HG03175 (cell line): ENCODE measurements around the gene ZNF778.
"Not testable (repeated sequence)": the region's sequence is repeated elsewhere in the genome, so short reads cannot be mapped to it uniquely, and the experiment has no call there.

Experiments
- ATAC-seq: cut with Tn5 transposase; IDR thresholded peaks from one replicate; pipeline ENCODE4 v1.9.1; 2021; ENCODE audit warnings: mild to moderate bottlenecking, moderate library complexity; ENCODE audit not compliant: unreplicated experiment

Gene ZNF778

GRCh38 chr16:89179656-89180315, 37.7 kb upstream of the ZNF778 start:
- no peak for ATAC-seq

GRCh38 chr16:89183463-89183862, 34.0 kb upstream of the ZNF778 start:
- ATAC-seq: no peak

GRCh38 chr16:89183975-89184676, 33.4 kb upstream of the ZNF778 start:
- no peak for ATAC-seq

GRCh38 chr16:89184677-89184932, 32.9 kb upstream of the ZNF778 start:
- ATAC-seq: no peak

- ATAC-seq: no peak
Observed at GRCh38 chr16:89184933-89185794, 32.3 kb upstream of the ZNF778 start.

- not testable (repeated sequence) for ATAC-seq
Observed at GRCh38 chr16:89185887-89186592, 31.5 kb upstream of the ZNF778 start.

- ATAC-seq: not testable (repeated sequence)
Observed at GRCh38 chr16:89186593-89187031, 30.9 kb upstream of the ZNF778 start.

GRCh38 chr16:89187032-89187769, 30.3 kb upstream of the ZNF778 start:
- ATAC-seq: no peak

- no peak for ATAC-seq
Observed at GRCh38 chr16:89187770-89188392, 29.6 kb upstream of the ZNF778 start.

GRCh38 chr16:89188471-89189357, 28.8 kb upstream of the ZNF778 start:
- not testable (repeated sequence) for ATAC-seq

- ATAC-seq: no peak
Observed at GRCh38 chr16:89189358-89190025, 28.0 kb upstream of the ZNF778 start.

- ATAC-seq: no peak
Observed at GRCh38 chr16:89190150-89190958, 27.1 kb upstream of the ZNF778 start.

GRCh38 chr16:89191033-89191900, 26.2 kb upstream of the ZNF778 start:
- ATAC-seq: no peak

GRCh38 chr16:89191901-89192185, 25.7 kb upstream of the ZNF778 start:
- no peak for ATAC-seq

GRCh38 chr16:89192186-89192955, 25.1 kb upstream of the ZNF778 start:
- not testable (repeated sequence) for ATAC-seq

GRCh38 chr16:89192956-89193575, 24.4 kb upstream of the ZNF778 start:
- ATAC-seq: no peak
